Chondrocyte (in vitro differentiated cells): ENCODE data around the gene ENOX2. TPM values are rescaled to one million over a fixed set of nuclear protein-coding genes. Genes with fewer than 3 reads are reported as not detected.

Experiments
- DNase-seq: peaks from one replicate; pipeline ENCODE4 v3.0.0; 2021; ENCODE audit warnings: mixed read lengths, low spot score
- H3K27ac Mint-ChIP-seq: one replicate; pipeline ENCODE4 v1.8.0; 2021; ENCODE audit warnings: mild to moderate bottlenecking, moderate library complexity, mixed read lengths; ENCODE audit not compliant: unreplicated experiment
- H3K27me3 Mint-ChIP-seq: 2 replicates; pipeline ENCODE4 v1.8.0; 2021; ENCODE audit warnings: low read depth, mixed read lengths
- H3K36me3 Mint-ChIP-seq: 2 replicates; pipeline ENCODE4 v1.8.0; 2021; ENCODE audit warnings: low read depth, mixed read lengths
- H3K4me1 Mint-ChIP-seq: 2 replicates; pipeline ENCODE4 v1.8.0; 2021; ENCODE audit warnings: low read depth, mild to moderate bottlenecking, mixed read lengths
- H3K4me3 Mint-ChIP-seq: one replicate; pipeline ENCODE4 v1.8.0; 2021; ENCODE audit warnings: mild to moderate bottlenecking, moderate library complexity, mixed read lengths; ENCODE audit not compliant: unreplicated experiment
- H3K9me3 Mint-ChIP-seq: 2 replicates; pipeline ENCODE4 v1.8.0; 2021; ENCODE audit warnings: low read depth, mixed read lengths
- total RNA-seq: library from RNA; stranded (reverse); gene quantifications from 3 replicates; pipeline ENCODE4 v1.2.1, GENCODE V29; 2021
- TF ChIP-seq, protein P1 (sequence below): fragments of 200-600 bp; sonication (generic); IDR thresholded peaks from 2 replicates; pipeline ENCODE4 v1.5.0; 2021; ENCODE audit warnings: antibody characterized with exemption, mild to moderate bottlenecking, moderate library complexity

Gene ENOX2
- total RNA-seq, 1 donor from 2014 or later: 13.7 TPM

DNA sequence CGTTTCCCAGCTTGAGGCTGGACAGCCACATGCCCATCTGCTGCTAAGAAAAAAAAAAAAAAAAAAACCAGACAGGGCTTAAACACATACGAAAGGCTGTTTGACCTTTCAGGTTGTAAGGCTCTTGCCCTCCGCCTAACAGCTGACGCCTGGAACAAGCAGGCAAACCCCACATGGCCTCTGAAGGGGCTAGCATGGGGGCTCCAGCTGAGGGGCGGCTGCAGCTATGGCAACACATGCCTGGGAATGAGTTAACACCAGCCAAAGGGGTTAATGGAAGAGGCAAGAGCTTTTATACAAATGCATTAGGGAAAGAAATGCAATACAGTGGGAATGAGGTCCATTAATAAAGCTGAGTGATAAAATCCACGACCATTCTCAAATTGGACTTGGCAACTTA lies 183.6 kb downstream of the ENOX2 start:
- H3K4me3 Mint-ChIP-seq: no peak overlapping the region
- H3K27me3 Mint-ChIP-seq: no peaks in the 10 kb centered on the region
- H3K4me1 Mint-ChIP-seq: peaks cover 6% of the 10 kb centered on the region
- no peak overlapping the region for H3K27ac Mint-ChIP-seq
- no peak for DNase-seq
- TF ChIP-seq, protein P1, sequence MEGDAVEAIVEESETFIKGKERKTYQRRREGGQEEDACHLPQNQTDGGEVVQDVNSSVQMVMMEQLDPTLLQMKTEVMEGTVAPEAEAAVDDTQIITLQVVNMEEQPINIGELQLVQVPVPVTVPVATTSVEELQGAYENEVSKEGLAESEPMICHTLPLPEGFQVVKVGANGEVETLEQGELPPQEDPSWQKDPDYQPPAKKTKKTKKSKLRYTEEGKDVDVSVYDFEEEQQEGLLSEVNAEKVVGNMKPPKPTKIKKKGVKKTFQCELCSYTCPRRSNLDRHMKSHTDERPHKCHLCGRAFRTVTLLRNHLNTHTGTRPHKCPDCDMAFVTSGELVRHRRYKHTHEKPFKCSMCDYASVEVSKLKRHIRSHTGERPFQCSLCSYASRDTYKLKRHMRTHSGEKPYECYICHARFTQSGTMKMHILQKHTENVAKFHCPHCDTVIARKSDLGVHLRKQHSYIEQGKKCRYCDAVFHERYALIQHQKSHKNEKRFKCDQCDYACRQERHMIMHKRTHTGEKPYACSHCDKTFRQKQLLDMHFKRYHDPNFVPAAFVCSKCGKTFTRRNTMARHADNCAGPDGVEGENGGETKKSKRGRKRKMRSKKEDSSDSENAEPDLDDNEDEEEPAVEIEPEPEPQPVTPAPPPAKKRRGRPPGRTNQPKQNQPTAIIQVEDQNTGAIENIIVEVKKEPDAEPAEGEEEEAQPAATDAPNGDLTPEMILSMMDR: no peak
- no peaks in the 10 kb centered on the region for H3K36me3 Mint-ChIP-seq
- no peaks in the 10 kb centered on the region for H3K9me3 Mint-ChIP-seq

DNA sequence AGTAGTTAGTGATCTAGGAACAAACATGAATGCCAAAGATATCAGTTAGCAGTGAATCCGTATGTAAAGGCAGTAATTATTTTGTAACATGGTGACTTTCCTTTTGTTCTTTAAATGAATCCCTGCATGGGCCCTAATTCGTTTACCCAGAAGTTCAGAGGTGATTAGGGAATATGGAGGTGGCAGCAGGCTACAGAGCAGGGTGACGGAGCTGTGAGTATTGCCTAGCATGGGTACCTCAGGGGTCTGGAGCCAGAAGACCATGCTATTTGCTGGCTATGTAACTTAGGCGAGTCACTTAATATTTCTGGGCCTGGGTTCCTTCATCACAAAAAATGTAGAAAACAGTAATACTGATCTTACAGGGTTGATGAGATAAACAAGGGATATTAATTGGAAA lies 184.9 kb downstream of the ENOX2 start:
- TF ChIP-seq, protein P1: no peak
- no peak overlapping the region for H3K4me3 Mint-ChIP-seq
- peaks cover 6% of the 10 kb centered on the region for H3K4me1 Mint-ChIP-seq
- H3K9me3 Mint-ChIP-seq: no peaks in the 10 kb centered on the region
- no peaks in the 10 kb centered on the region for H3K27me3 Mint-ChIP-seq
- no peaks in the 10 kb centered on the region for H3K36me3 Mint-ChIP-seq
- no peak overlapping the region for H3K27ac Mint-ChIP-seq
- DNase-seq: no peak

DNA sequence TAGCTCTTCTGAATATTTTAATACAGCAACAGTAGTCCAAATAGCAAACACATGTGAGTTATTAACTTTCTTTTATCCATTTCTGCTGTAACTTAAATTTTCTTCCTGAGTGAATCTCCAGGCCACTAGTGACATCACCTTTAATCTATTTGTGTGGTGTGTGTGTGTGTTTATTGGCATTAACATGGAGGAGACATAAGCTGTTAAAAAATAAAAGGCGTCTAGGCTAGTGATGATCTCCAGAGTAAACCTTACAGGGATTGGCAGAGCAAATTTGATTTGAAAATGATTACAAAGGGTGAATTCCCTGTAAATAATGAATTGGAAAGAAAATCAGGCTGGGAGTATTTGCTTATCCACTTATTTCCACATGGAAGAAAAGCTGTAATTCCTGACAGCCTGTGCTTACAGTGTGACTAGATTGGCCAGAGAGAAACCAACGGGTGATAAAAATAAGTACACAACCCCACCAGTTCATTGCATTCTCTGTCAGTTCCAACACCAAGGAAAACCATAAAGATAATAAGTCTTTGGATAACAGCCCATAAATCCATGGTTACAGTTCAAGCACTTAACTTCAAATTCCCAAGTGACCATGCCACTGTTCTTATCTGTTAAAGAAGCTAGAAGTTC lies 186.1 kb downstream of the ENOX2 start:
- no peaks in the 10 kb centered on the region for H3K36me3 Mint-ChIP-seq
- H3K27ac Mint-ChIP-seq: no peak overlapping the region
- no peaks in the 10 kb centered on the region for H3K27me3 Mint-ChIP-seq
- no peak overlapping the region for H3K4me3 Mint-ChIP-seq
- DNase-seq: no peak
- no peaks in the 10 kb centered on the region for H3K9me3 Mint-ChIP-seq
- H3K4me1 Mint-ChIP-seq: peaks cover 6% of the 10 kb centered on the region
- TF ChIP-seq, protein P1: no peak

DNA sequence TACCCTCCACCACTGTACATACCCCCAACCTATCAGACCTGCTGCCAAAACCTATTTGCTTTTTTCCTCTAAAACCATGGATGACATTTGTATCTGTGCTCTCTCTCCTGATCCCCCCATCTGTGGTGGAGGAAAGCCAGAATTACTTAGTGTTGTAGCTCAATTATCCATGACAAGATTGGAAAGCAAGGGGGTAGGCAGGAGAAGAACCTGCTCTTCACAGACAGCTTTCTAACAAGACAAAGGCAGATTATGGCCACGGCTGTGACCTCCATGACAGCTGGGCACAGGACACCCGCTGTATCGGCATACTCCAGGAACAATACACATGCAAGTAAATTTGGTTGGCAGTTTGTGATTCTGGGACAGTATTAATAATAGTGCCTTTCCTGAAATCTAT lies 186.7 kb downstream of the ENOX2 start:
- Mint-ChIP-seq H3K27ac (no peak overlapping the region), H3K4me1 (peaks cover 6% of the 10 kb centered on the region), H3K9me3 (no peaks in the 10 kb centered on the region), H3K4me3 (no peak overlapping the region), H3K27me3 (no peaks in the 10 kb centered on the region), H3K36me3 (no peaks in the 10 kb centered on the region)
- no peak for DNase-seq
- TF ChIP-seq, protein P1: no peak

DNA sequence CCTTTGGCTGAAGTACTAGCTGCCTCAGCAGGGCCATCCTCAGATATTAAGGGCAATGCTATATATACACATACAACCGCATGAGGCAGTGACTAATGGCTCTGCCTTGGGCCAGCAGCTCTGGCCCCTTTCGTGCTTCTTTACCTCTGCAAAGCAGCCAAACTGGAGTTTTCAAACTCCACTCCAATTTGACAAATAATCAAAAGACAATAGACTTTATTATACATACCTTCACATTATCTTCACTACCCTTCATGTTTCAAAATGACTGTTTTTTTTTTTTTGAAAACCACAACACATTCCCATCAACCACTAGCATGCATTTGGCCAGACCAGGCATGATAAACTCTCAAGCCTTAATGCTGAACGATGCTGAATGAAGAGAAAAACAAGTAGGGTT lies 187.7 kb downstream of the ENOX2 start:
- H3K4me3 Mint-ChIP-seq: no peak overlapping the region
- no peaks in the 10 kb centered on the region for H3K36me3 Mint-ChIP-seq
- DNase-seq: no peak
- no peaks in the 10 kb centered on the region for H3K9me3 Mint-ChIP-seq
- no peaks in the 10 kb centered on the region for H3K27me3 Mint-ChIP-seq
- TF ChIP-seq, protein P1: no peak
- no peak overlapping the region for H3K27ac Mint-ChIP-seq
- peaks cover 6% of the 10 kb centered on the region for H3K4me1 Mint-ChIP-seq
